ENCODE results near the gene ARHGEF4. TPM values are rescaled to one million over a fixed set of nuclear protein-coding genes. Genes with fewer than 3 reads are reported as not detected.

Gene ARHGEF4
- total RNA-seq, 1 experiment from 2014 or later = 4.2 TPM

- DNase-seq (ENCODE audit: extremely low read depth, low read depth) = no peak
Measured at GRCh38 chr2:131004446-131005209, 167.9 kb downstream of the ARHGEF4 start.

- no peak for DNase-seq (ENCODE audit: extremely low read depth, low read depth)
Measured at GRCh38 chr2:131005216-131005935, 168.7 kb downstream of the ARHGEF4 start.

- no peak for DNase-seq (ENCODE audit: extremely low read depth, low read depth)
Measured at GRCh38 chr2:131006561-131006960, 169.8 kb downstream of the ARHGEF4 start.

- DNase-seq (ENCODE audit: extremely low read depth, low read depth) = no peak
Measured at GRCh38 chr2:131008967-131009366, 172.3 kb downstream of the ARHGEF4 start.

GRCh38 chr2:131009713-131010475 lies 173.2 kb downstream of the ARHGEF4 start:
- no peak for DNase-seq (ENCODE audit: extremely low read depth, low read depth)

- no peak for DNase-seq (ENCODE audit: extremely low read depth, low read depth)
Measured at GRCh38 chr2:131010566-131010965, 173.9 kb downstream of the ARHGEF4 start.

- no peak for DNase-seq (ENCODE audit: extremely low read depth, low read depth)
Measured at GRCh38 chr2:131011486-131011885, 174.8 kb downstream of the ARHGEF4 start.

GRCh38 chr2:131014141-131014540 lies 177.4 kb downstream of the ARHGEF4 start:
- DNase-seq (ENCODE audit: extremely low read depth, low read depth) = no peak

- no peak for DNase-seq (ENCODE audit: extremely low read depth, low read depth)
Measured at GRCh38 chr2:131015764-131016163, 179.1 kb downstream of the ARHGEF4 start.

GRCh38 chr2:131016826-131017741 lies 180.4 kb downstream of the ARHGEF4 start:
- no peak for DNase-seq (ENCODE audit: extremely low read depth, low read depth)

- no peak for DNase-seq (ENCODE audit: extremely low read depth, low read depth)
Measured at GRCh38 chr2:131022731-131023130, 186.0 kb downstream of the ARHGEF4 start.

- DNase-seq (ENCODE audit: extremely low read depth, low read depth) = no peak
Measured at GRCh38 chr2:131023758-131024157, 187.0 kb downstream of the ARHGEF4 start.

GRCh38 chr2:131026919-131027318 lies 190.2 kb downstream of the ARHGEF4 start:
- DNase-seq (ENCODE audit: extremely low read depth, low read depth) = no peak

- DNase-seq (ENCODE audit: extremely low read depth, low read depth) = no peak
Measured at GRCh38 chr2:131027566-131028528, 191.1 kb downstream of the ARHGEF4 start.

GRCh38 chr2:131029812-131030211 lies 193.1 kb downstream of the ARHGEF4 start:
- no peak for DNase-seq (ENCODE audit: extremely low read depth, low read depth)

- no peak for DNase-seq (ENCODE audit: extremely low read depth, low read depth)
Measured at GRCh38 chr2:131030478-131030971, 193.8 kb downstream of the ARHGEF4 start.

GRCh38 chr2:131031431-131031841 lies 194.7 kb downstream of the ARHGEF4 start:
- DNase-seq (ENCODE audit: extremely low read depth, low read depth) = no peak

- DNase-seq (ENCODE audit: extremely low read depth, low read depth) = no peak
Measured at GRCh38 chr2:131031875-131032274, 195.2 kb downstream of the ARHGEF4 start.

- no peak for DNase-seq (ENCODE audit: extremely low read depth, low read depth)
Measured at GRCh38 chr2:131032393-131032836, 195.7 kb downstream of the ARHGEF4 start.
